GM18520 (cell line): ENCODE results near the gene TAGLN2.

Source experiments
- ATAC-seq: cut with Tn5 transposase; IDR thresholded peaks from one replicate; pipeline ENCODE4 v1.9.1; 2021; ENCODE audit not compliant: unreplicated experiment

Gene TAGLN2

GRCh38 chr1:159936273-159936904 lies 11.1 kb upstream of the TAGLN2 start:
- no peak for ATAC-seq

- no peak for ATAC-seq
Measured at GRCh38 chr1:159935719-159936272, 10.5 kb upstream of the TAGLN2 start.

GRCh38 chr1:159935305-159935704 lies 10.0 kb upstream of the TAGLN2 start:
- no peak for ATAC-seq

- ATAC-seq = no peak
Measured at GRCh38 chr1:159934136-159935039, 9.1 kb upstream of the TAGLN2 start.

- no peak for ATAC-seq
Measured at GRCh38 chr1:159933347-159933746, 8.0 kb upstream of the TAGLN2 start.

GRCh38 chr1:159932296-159933285 lies 7.3 kb upstream of the TAGLN2 start:
- no peak for ATAC-seq

- ATAC-seq = no peak
Measured at GRCh38 chr1:159931795-159932173, 6.5 kb upstream of the TAGLN2 start.

- no peak for ATAC-seq
Measured at GRCh38 chr1:159931101-159931794, 5.9 kb upstream of the TAGLN2 start.

- ATAC-seq = no peak
Measured at GRCh38 chr1:159930634-159931033, 5.3 kb upstream of the TAGLN2 start.

- ATAC-seq = no peak
Measured at GRCh38 chr1:159930216-159930615, 4.9 kb upstream of the TAGLN2 start.

- ATAC-seq = no peak
Measured at GRCh38 chr1:159929155-159930051, 4.1 kb upstream of the TAGLN2 start.

- no peak for ATAC-seq
Measured at GRCh38 chr1:159928491-159929050, 3.3 kb upstream of the TAGLN2 start.

- no peak for ATAC-seq
Measured at GRCh38 chr1:159927849-159928431, 2.6 kb upstream of the TAGLN2 start.

- no peak for ATAC-seq
Measured at GRCh38 chr1:159927211-159927848, 2.0 kb upstream of the TAGLN2 start.

GRCh38 chr1:159925719-159926078 lies 392 bp upstream of the TAGLN2 start:
- peak; percentile 0 for ATAC-seq

GRCh38 chr1:159924025-159924790 lies 1.1 kb downstream of the TAGLN2 start:
- ATAC-seq = no peak

GRCh38 chr1:159923203-159924024 lies 1.9 kb downstream of the TAGLN2 start:
- no peak for ATAC-seq
